HG02678 (cell line): Measurements from ENCODE around the gene GNB3.

Source experiments
- ATAC-seq: cut with Tn5 transposase; IDR thresholded peaks from one replicate; pipeline ENCODE4 v1.9.1; 2021; ENCODE audit warnings: mild to moderate bottlenecking, moderate library complexity; ENCODE audit not compliant: unreplicated experiment

GNB3 gene

DNA sequence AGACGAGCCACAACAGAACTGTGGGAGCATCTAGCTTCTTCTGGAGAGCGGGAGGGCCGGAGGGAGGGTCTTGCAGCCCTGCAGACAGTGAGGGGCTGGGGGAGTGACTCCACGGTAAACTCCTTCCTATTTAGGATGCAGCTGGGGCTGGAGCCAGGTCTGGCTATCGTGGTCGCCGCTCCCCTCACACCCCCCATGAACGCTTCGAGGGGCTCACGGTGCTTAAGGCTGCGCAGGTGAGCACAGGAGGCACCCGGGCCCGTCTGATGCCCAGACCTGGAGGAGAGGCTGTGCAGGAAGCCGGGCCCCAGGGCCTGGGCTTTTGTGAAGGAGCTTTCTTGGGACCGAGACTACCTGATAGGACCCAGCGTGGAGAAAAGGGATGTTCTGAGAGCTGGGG, 3.9 kb upstream of the GNB3 start:
- no peak for ATAC-seq

DNA sequence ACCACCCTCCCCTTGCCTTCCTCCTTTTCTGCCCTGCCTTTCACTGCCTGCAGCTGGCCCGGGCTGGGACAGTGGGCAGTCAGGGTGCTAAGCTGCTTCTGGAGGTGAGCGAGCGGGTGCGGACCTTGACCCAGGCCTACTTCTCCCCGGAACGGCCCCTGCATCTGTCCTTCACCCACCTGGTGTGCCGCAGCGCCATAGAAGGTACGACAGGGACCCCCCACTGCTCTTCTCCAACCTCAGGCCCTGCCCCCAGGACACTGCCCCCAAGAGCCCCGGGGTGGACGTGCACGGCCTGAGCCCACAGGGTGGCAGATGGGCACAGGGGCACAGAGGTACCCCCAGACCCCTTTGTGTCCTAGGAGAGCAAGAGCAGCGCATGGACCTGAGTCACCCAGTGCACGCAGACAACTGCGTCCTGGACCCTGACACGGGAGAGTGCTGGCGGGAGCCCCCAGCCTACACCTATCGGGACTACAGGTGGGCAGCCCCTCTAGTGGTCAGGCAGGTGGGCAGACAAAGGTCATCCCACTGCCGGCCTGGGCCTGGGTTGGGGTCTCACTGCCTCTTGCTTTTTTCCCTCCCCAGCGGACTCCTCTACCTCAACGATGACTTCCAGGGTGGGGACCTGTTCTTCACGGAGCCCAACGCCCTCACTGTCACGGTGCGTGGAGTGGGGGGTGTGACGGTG, 3.2 kb upstream of the GNB3 start:
- no peak for ATAC-seq

GRCh38 chr12:6838854-6839253, 1.9 kb upstream of the GNB3 start:
- ATAC-seq, result no peak

DNA sequence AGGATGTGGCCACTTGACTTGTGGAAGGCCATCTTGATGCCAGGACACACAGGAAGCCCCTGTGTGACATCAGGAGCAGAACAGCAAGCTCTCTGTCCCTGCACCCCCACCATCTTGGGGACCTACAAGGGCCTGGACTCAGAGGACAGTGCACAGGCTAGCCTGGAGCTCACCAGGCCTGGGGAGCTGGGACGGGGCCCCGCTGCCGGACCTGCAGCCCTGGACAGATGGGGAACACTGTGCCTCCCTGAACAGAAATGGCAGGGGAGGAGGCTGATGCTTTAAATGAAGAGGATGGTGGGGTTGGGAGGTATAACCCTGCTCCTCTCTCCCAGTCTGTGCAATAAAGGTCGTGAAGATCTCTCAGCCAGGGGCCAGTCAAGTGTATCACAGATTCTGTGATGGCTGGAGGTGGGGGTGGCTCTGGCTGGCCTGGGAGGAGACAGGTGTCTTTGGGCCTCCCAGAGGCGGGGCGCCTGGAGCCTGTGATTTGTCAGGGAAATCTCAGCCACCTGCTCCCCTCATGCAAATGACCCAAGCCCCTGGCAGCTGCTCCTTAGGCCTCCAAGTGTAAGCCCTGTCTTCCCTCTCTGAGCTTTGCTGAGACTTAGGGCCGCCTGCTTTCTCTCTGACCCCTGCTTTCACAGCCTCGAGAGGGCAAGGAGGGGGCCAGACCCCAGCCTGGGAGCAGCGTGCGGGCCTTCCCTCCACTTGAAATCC, 1.1 kb upstream of the GNB3 start:
- ATAC-seq, result peak; percentile 92

- no peak for ATAC-seq
Observed at GRCh38 chr12:6840330-6840729, 395 bp upstream of the GNB3 start.

GRCh38 chr12:6842075-6842474, 1.4 kb downstream of the GNB3 start:
- no peak for ATAC-seq

- no peak for ATAC-seq
Observed at GRCh38 chr12:6843118-6843902, 2.6 kb downstream of the GNB3 start.

- no peak for ATAC-seq
Observed at GRCh38 chr12:6845395-6845794, 4.7 kb downstream of the GNB3 start.

- ATAC-seq, result no peak
Observed at GRCh38 chr12:6846316-6846869, 5.7 kb downstream of the GNB3 start.

GRCh38 chr12:6847676-6848075, 7.0 kb downstream of the GNB3 start:
- no peak for ATAC-seq

- no peak for ATAC-seq
Observed at GRCh38 chr12:6849427-6849826, 8.7 kb downstream of the GNB3 start.

DNA sequence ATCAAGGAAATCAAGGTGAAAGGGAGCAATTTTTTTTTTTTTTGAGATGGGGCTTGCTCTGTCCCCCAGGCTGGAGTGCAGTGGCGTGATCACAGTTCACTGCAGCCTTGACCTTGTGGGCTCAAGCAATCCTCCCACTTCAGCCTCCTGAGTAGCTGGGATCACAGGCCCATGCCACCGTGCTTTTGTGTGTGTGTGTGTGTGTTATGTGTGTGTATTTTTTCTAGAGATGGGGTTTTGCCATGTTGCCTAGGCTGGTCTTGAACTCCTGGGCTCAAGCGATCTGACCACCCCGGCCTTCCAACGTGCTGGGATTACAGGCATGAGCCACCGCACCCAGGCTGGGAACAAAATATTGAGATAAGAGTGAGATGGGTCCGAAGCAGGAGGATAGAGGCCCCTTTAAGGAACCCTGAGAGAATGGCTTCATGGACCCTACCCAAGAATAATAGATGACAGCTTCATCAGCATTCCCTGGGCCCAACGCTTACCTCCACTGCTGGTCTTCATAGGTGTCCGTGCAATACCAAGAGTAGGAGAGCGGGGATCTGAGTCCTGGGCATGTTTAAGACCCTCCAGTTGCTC, 9.3 kb downstream of the GNB3 start:
- no peak for ATAC-seq

DNA sequence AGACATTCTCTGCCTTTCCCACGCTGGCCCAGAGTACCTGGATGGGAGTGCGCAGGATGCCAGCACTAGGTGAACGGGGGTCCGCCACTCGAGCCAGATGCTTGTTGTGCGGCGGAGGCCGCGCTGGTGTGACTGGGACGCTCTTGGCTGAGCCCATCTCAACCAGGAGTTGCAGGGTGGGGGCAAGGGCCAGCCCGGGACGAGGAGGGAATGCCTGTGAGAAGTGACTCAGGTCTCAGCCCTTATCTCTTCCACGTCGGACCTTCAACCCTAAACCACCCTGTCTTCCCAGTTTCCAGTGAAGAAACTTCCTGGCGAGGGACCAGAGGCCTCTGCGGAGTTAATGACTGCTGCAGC, 10.0 kb downstream of the GNB3 start:
- no peak for ATAC-seq

DNA sequence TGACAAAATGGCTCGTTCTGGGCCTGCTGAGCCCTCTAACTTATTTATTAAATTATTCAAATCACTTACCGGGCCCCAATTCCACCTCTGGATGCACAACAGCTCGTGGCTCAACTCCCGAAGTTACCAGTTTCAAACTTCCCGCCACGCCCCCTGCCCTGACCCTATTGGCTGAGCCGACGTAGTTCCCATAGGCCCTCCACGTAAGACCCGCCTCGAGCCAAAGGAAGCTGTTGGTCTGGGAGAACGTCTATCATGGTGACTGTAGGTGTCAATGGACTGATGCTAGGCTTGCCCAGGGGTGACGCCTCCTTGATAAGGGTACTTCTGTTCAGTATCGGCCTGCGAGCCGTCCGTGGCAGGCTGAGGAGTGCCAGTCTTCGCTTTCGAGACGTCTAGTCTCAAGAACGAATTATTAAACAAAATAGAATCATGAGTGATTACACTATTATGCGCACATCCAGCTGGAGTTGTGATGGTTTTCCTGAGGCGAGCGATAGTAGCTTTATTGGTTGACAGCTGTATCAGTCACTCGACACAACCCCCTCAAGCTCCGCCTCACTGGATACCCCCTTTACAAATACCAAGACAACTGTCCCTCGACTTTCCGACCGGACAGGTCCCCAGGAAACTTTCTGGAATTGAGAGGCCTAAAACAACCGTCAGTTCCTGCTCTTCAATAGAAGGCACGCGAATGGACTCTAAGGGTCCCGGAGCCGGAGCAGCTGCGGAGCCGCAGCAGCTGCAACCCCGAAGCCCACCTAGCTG, 10.6 kb downstream of the GNB3 start, which contains the start of gene CDCA3:
Gene CDCA3, minus strand, starts transcription at position 134 of the 768 bp plus-strand sequence. CDS start 334 bp downstream, outside the sequence.
- ATAC-seq, result peak; percentile 58

DNA sequence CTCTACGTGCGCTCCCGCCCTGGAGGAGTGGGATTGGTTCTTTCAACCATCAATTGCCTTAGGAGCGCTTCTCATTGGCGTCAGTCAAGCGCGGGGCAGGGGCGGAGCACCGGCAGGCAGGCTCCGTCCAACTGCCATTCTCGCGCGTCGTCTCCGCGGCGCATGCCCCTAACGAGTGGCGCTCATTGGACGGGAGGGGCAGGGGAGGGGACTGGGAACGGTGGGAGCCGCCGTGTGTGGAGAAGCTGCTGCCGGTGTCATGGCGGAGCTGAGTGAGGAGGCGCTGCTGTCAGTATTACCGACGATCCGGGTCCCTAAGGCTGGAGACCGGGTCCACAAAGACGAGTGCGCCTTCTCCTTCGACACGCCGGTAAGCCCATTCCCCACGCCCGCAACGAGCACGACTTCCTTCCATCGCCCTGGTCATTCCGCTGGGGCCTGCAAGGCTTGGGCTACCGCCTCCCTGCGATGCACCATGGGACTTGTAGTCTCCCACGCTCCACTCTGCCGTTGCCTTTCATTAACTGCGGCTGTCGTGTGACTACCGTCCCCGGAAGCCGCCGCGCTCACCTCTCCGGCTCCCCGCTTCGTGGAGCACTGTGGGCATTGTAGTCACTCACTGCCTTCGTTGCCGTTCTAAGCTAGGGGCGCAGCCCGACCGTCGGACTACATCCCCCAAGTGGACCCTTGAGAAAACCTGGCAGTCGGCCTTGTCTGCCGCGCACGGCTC, 11.4 kb downstream of the GNB3 start, which contains the start of gene USP5:
Gene USP5, plus strand, starts transcription at position 230 of the 730 bp plus-strand sequence. Its CDS starts 30 bp downstream, at position 260.
- peak; percentile 74 for ATAC-seq

- no peak for ATAC-seq
Observed at GRCh38 chr12:6852651-6853354, 12.1 kb downstream of the GNB3 start.

DNA sequence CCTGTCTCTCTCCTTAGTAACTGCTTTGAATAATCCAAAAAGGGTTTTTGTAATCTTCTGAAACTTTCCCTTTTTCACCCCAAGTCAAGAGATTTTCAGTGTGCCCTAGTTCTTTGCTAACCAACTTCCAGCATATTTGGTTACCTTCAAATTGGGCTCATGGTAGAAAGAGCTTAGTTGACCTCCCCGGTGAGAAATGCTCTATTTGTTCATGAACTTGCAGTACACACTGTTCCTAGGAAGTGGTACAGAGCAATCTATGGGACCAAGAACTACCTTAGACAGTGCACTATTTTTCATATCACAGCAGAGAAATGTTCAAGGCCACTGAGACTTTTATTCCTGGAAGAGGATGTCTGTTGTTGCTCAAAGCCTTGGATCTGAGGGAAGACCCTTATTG, 12.9 kb downstream of the GNB3 start:
- ATAC-seq, result no peak

GRCh38 chr12:6854036-6854435, 13.3 kb downstream of the GNB3 start:
- no peak for ATAC-seq

GRCh38 chr12:6855322-6855721, 14.6 kb downstream of the GNB3 start:
- ATAC-seq, result no peak
